Omental fat pad (tissue), 4 donors: Measurements from ENCODE around the gene NPTXR. TPM values are rescaled to one million over a fixed set of nuclear protein-coding genes. Genes with fewer than 3 reads are reported as not detected.

ENCODE experiments used
- ATAC-seq: fragments of 150-250 bp; one replicate; pipeline ENCODE4 v1.9.1; 2016; ENCODE audit warnings: mild to moderate bottlenecking, moderate library complexity; ENCODE audit not compliant: low FRiP score
- DNase-seq: peaks from one replicate; pipeline ENCODE4 v3.0.0-alpha.2; 2019; ENCODE audit warnings: low spot score
- total RNA-seq, 4 donors: library from RNA; depleted of rRNA; stranded (reverse); fragments of >200 nt; gene quantifications; one replicate each; pipeline ENCODE4 v1.1.0, GENCODE V29; 2016
- TF ChIP-seq, protein P1 (sequence below), 3 donors: fragments of 450-650 bp; IDR thresholded peaks; one replicate each; pipeline ENCODE4 v1.5.1; 2016 to 2017; ENCODE audit warnings: antibody characterized with exemption in 3 of 3, mild to moderate bottlenecking in 3 of 3, moderate library complexity in 2 of 3

Gene NPTXR
- total RNA-seq, 4 donors from 2014 or later: 2.4 to 3.8 (median 3.0) TPM

DNA sequence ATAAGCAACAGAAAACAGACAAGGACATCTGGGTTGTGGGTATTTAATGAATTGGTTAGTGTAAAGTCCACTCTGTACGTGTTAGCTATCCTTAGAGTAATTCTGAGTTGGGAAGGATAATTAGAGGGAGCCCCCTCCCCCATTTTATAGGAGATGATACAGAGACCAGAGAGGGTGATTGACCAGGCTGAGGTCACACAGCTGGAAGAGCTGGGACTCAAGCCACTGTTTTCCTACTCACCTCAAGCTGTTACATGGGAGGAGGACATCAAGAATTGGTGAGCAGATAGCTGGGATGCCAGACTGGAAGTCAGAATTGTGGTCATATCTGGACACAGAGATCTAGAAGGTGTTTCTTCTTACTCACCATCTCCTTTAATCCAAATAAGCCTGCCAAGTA is 8.7 kb upstream of the NPTXR start:
- ATAC-seq (no peak), DNase-seq (no peak)
- TF ChIP-seq, protein P1, sequence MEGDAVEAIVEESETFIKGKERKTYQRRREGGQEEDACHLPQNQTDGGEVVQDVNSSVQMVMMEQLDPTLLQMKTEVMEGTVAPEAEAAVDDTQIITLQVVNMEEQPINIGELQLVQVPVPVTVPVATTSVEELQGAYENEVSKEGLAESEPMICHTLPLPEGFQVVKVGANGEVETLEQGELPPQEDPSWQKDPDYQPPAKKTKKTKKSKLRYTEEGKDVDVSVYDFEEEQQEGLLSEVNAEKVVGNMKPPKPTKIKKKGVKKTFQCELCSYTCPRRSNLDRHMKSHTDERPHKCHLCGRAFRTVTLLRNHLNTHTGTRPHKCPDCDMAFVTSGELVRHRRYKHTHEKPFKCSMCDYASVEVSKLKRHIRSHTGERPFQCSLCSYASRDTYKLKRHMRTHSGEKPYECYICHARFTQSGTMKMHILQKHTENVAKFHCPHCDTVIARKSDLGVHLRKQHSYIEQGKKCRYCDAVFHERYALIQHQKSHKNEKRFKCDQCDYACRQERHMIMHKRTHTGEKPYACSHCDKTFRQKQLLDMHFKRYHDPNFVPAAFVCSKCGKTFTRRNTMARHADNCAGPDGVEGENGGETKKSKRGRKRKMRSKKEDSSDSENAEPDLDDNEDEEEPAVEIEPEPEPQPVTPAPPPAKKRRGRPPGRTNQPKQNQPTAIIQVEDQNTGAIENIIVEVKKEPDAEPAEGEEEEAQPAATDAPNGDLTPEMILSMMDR (IDR thresholded peaks at IDR 0.05): no peak

DNA sequence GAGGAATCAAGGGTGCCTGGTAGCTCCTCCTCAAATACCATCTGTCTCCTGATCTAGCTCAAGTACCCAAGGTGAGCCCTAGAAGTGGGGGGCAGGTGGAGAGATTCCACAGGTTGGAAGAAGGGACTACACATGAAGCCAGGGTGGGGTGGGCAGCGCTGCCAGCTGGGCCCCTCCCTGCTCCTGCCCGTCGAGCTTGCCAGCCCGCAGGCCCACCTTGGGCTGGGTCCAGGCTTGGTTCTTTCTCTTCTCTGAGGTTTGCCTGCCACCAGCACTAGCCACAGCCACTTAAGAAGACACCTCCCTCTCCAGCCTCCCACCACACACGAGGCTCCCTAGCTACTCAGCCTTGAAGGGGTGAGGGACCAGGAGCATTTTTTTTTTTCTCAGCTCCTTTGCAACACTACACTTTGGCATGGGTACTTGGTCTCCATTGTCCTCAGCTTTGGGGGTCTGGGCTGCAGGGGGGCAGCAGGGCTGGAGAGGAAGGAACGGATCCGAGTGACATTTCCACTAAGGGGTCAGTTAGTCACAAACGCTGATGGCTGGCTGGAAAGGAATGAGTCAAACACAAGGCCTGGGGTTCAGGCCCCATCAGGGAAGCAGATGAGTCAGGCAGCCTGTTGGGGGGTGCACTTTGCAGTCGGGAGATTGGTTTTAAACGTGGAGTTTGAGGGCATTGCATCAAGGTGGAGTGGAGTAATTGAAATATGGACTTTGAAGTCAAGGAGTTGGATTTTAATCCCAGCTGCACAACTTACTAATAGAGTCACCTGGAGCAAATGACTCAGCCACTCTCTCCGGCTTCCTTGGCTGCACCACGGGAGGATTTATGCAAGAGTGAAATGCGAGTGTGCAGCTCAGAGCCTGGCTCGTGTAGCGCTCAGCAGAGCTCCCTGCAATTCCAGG is 7.4 kb upstream of the NPTXR start:
- no peak for DNase-seq
- TF ChIP-seq, protein P1 (IDR thresholded peaks at IDR 0.05): no peak
- ATAC-seq: no peak

DNA sequence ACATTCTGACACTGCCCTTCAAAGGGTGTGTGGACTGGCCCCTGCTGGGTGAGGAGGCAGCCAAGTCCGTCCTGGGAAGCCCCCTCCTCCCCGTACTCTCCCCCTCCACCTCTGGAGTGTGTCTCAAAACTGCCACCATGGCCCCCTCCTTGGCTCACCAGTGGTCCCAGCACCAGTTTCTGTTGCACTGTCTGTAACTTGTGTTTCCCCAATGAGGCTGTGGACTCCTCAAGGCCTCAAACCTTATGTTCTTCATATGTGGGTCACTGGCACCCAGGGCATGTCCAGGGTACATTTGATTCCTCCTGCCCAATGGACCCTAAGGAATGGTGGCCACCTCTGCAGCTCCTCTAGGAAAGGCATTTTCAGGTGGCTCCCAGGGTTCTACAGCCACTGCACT is 6.6 kb upstream of the NPTXR start:
- DNase-seq: no peak
- TF ChIP-seq, protein P1 (IDR thresholded peaks at IDR 0.05): no peak
- no peak for ATAC-seq

- TF ChIP-seq, protein P1 (IDR thresholded peaks at IDR 0.05): no peak
- DNase-seq: no peak
- no peak for ATAC-seq
Observed at GRCh38 chr22:38849811-38850210, 6.0 kb upstream of the NPTXR start.

DNA sequence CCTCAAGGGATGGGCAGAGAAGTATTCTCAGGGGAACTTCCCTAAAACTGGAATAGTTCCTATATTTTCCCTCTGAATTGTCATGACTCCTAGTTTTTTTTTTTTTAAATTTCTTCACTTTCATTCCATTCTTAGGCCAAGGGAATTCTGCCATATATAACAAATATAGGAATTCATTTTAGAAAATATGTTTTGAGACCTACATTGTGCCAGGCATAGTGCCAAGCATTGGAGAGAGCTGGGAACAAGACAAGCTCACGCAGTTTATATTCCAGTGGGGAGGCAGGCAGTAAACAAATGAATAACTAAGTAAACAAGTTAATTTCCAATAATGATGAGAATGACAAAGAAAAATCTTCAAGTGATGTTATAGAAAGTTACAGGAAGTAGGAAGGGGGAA is 2.6 kb upstream of the NPTXR start:
- TF ChIP-seq, protein P1 (IDR thresholded peaks at IDR 0.05): no peak
- ATAC-seq (no peak), DNase-seq (no peak)

DNA sequence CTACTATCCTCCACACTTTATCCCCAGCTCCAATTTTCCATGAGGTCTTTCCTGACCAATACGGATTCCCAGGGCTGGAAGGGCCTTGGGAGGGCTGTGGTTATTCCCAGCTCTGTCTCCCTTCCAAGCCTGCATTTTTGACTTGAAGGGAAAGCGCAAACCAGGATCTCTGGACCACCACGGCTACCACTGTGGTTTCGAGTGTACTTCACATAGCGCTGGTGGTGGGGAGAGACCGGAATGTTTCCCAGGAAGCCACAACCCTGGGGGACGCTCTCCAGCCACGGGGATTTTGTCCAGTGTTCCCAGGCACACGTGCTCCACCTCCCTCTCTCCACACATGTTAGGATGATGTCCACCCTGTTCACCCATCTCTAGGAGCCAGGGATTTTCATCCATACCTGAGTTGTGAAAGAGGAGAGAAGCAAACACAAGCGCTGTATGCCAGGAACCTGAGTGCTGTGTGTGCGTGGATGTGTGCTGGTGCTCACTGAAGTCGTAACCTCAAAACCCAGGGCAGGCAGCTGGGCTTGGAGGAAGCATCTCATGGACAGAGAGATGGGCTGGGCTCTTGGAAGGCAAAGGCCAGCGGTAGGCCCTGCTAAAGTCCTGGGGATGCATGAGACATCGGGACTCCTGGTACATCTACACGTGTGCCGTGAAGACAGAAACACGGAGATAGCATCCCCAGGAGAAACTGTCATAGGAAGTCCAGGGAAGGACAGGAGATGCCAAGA is 1.3 kb upstream of the NPTXR start:
- DNase-seq: no peak
- TF ChIP-seq, protein P1 (IDR thresholded peaks at IDR 0.05): no peak
- ATAC-seq: no peak
